ENCODE results near the gene SLC29A4.
"Not testable (repeated sequence)": the region's sequence is repeated elsewhere in the genome, so short reads cannot be mapped to it uniquely, and the experiment has no call there.

SLC29A4 gene

GRCh38 chr7:5296611-5297226, 14.0 kb downstream of the SLC29A4 start:
- DNase-seq: no peak

- no peak for DNase-seq
These were observed 17.6 kb downstream of the SLC29A4 start for GRCh38 chr7:5300366-5300765.

- no peak for DNase-seq
These were observed 19.8 kb downstream of the SLC29A4 start for GRCh38 chr7:5302577-5302976.

GRCh38 chr7:5303061-5303460, 20.3 kb downstream of the SLC29A4 start:
- no peak for DNase-seq

GRCh38 chr7:5303591-5304505, 21.1 kb downstream of the SLC29A4 start:
- no peak for DNase-seq

- DNase-seq: not testable (repeated sequence)
These were observed 22.3 kb downstream of the SLC29A4 start for GRCh38 chr7:5305050-5305449.

GRCh38 chr7:5307221-5308142, 24.7 kb downstream of the SLC29A4 start:
- DNase-seq: not testable (repeated sequence)

GRCh38 chr7:5309146-5309545, 26.4 kb downstream of the SLC29A4 start:
- no peak for DNase-seq

- no peak for DNase-seq
These were observed 28.2 kb downstream of the SLC29A4 start for GRCh38 chr7:5310822-5311405.

GRCh38 chr7:5312276-5313070, 29.7 kb downstream of the SLC29A4 start:
- DNase-seq: not testable (repeated sequence)

- not testable (repeated sequence) for DNase-seq
These were observed 30.5 kb downstream of the SLC29A4 start for GRCh38 chr7:5313076-5313885.

- DNase-seq: no peak
These were observed 32.1 kb downstream of the SLC29A4 start for GRCh38 chr7:5314864-5315263.

GRCh38 chr7:5315761-5316160, 33.0 kb downstream of the SLC29A4 start:
- DNase-seq: no peak

- not testable (repeated sequence) for DNase-seq
These were observed 35.9 kb downstream of the SLC29A4 start for GRCh38 chr7:5318613-5319012.

GRCh38 chr7:5320391-5320790, 37.6 kb downstream of the SLC29A4 start:
- DNase-seq: no peak

- no peak for DNase-seq
These were observed 38.2 kb downstream of the SLC29A4 start for GRCh38 chr7:5320802-5321396.

- no peak for DNase-seq
These were observed 40.1 kb downstream of the SLC29A4 start for GRCh38 chr7:5322621-5323410.

GRCh38 chr7:5323800-5324781, 41.3 kb downstream of the SLC29A4 start:
- not testable (repeated sequence) for DNase-seq
